Lower leg skin (tissue), 4 donors: ENCODE data around the gene CDC42BPG. TPM values are rescaled to one million over a fixed set of nuclear protein-coding genes. Genes with fewer than 3 reads are reported as not detected.

Experiments
- DNase-seq, 2 donors: peaks; one replicate each; pipeline ENCODE4 v3.0.0-alpha.2; 2019; ENCODE audit warnings: low spot score in 2 of 2
- H3K4me3 ChIP-seq: fragments of 200-600 bp; sonication (generic); 2 replicates; pipeline ENCODE4 v1.5.1; 2017; ENCODE audit warnings: mild to moderate bottlenecking, low read depth; ENCODE audit not compliant: poor library complexity, severe bottlenecking
- POLR2A ChIP-seq, 2 donors: fragments of 450-650 bp; IDR thresholded peaks; one replicate each; pipeline ENCODE4 v1.6.1; 2016 to 2017; ENCODE audit warnings: antibody characterized with exemption in 2 of 2, mild to moderate bottlenecking in 1 of 2, moderate library complexity in 1 of 2
- WGBS, 2 donors: methylation state at CpG; one replicate each; pipeline ENCODE4 v1.1.5; 2018; 5-methylcytosine and 5-hydroxymethylcytosine counted together
- intact Hi-C: fragments of 100-400 bp; cut with DNase I; formaldehyde crosslinking; loops from one replicate; pipeline ENCODE4 v1.15.0; 2023; ENCODE audit warnings: low total_unique reads
- total RNA-seq, 4 donors: library from RNA; depleted of rRNA; stranded (reverse); fragments of >200 nt; gene quantifications; one replicate each; pipeline ENCODE4 v1.1.0, GENCODE V29; 2016
- TF ChIP-seq, protein P1 (sequence below), 3 donors: fragments of 450-650 bp; IDR thresholded peaks; one replicate each; pipeline ENCODE4 v1.5.1; 2016; ENCODE audit warnings: antibody characterized with exemption in 3 of 3, mild to moderate bottlenecking in 3 of 3, moderate library complexity in 2 of 3

The CDC42BPG gene
- total RNA-seq, 4 donors from 2014 or later, result 40.3 to 81.3 (median 50.1) TPM

GRCh38 chr11:64803846-64804345 is 40.6 kb downstream of the CDC42BPG start:
- intact Hi-C loops, result no loop called here
- peak overlapping the region; percentile 40 for H3K4me3 ChIP-seq
- DNase-seq, result no peak
- TF ChIP-seq, protein P1, sequence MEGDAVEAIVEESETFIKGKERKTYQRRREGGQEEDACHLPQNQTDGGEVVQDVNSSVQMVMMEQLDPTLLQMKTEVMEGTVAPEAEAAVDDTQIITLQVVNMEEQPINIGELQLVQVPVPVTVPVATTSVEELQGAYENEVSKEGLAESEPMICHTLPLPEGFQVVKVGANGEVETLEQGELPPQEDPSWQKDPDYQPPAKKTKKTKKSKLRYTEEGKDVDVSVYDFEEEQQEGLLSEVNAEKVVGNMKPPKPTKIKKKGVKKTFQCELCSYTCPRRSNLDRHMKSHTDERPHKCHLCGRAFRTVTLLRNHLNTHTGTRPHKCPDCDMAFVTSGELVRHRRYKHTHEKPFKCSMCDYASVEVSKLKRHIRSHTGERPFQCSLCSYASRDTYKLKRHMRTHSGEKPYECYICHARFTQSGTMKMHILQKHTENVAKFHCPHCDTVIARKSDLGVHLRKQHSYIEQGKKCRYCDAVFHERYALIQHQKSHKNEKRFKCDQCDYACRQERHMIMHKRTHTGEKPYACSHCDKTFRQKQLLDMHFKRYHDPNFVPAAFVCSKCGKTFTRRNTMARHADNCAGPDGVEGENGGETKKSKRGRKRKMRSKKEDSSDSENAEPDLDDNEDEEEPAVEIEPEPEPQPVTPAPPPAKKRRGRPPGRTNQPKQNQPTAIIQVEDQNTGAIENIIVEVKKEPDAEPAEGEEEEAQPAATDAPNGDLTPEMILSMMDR (IDR thresholded peaks at IDR 0.05), result no peak
- TF ChIP-seq POLR2A (IDR thresholded peaks at IDR 0.05), result no peak
- 36 to 41% methylated on average over 15 of the region's 15 CpGs for WGBS, 2 donors

DNA sequence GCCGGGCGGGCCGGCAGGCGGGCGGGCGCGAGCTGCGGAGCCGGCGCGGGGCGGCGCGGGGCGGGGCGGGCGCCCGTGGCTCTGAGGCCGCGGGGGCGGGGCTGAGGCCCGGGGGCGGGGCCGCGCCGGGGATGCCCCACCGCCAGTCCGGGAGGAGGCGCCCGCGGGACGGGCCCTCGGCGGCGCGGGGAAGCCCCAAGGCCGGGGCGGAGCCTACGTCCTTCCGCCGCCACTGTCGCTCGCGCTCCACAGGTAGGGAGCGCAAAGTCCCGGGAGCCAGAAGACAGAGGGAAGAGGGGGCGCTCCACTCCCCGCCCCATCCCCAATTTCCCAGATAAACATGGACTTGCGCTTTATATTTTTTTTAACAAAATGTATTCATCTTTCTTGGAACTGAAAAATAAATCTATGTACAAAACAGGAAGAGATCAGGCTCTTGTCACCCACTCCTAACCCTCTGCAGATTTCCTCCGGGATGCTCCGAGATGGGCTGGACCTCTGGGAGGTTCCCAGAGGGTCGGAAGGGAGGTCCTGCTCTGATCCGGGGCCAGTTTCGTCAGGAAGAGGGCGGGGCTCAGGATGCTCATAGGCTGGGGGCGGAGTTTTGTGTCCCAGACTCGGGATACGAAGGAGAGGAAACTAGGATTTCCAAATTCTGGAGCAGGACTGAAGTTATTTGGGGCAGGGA is 41.2 kb downstream of the CDC42BPG start, which contains the start of gene MAP4K2:
Gene MAP4K2 (minus strand): TSS at position 57 of the 688 bp plus-strand sequence. CDS start 65 bp downstream, outside the sequence.
- peak; percentile 87 to 98 for DNase-seq
- TF ChIP-seq POLR2A (IDR thresholded peaks at IDR 0.05), result no peak
- TF ChIP-seq, protein P1 (IDR thresholded peaks at IDR 0.05), result no peak
- intact Hi-C loops, result no loop called here
- H3K4me3 ChIP-seq, result peak within 1 kb of the TSS; percentile 40
- WGBS, 2 donors, result 0% methylated on average over 14 to 22 of the region's 58 CpGs

- intact Hi-C loops, result no loop called here
- DNase-seq, result no peak
- TF ChIP-seq POLR2A (IDR thresholded peaks at IDR 0.05), result no peak
- TF ChIP-seq, protein P1 (IDR thresholded peaks at IDR 0.05), result no peak
- 3 to 16% methylated on average over 8 to 41 of the region's 54 CpGs for WGBS, 2 donors
- peak overlapping the region; percentile 15 for H3K4me3 ChIP-seq
Measured at GRCh38 chr11:64802370-64803157, 41.9 kb downstream of the CDC42BPG start.

- intact Hi-C loops, result no loop called here
- H3K4me3 ChIP-seq, result no peak overlapping the region
- DNase-seq, result no peak
- 58 to 60% methylated on average over 7 to 11 of the region's 13 CpGs for WGBS, 2 donors
- TF ChIP-seq, protein P1 (IDR thresholded peaks at IDR 0.05), result no peak
- TF ChIP-seq POLR2A (IDR thresholded peaks at IDR 0.05), result no peak
Measured at GRCh38 chr11:64801561-64802369, 42.7 kb downstream of the CDC42BPG start.

- TF ChIP-seq POLR2A (IDR thresholded peaks at IDR 0.05), result no peak
- TF ChIP-seq, protein P1 (IDR thresholded peaks at IDR 0.05), result no peak
- DNase-seq, result no peak
- intact Hi-C loops, result no loop called here
- WGBS, 2 donors, result 56 to 71% methylated on average over 7 to 9 of the region's 9 CpGs
- H3K4me3 ChIP-seq, result no peak overlapping the region
Measured at GRCh38 chr11:64801158-64801464, 43.3 kb downstream of the CDC42BPG start.
